Psoas muscle (tissue), 8 donors: ENCODE results near the gene HOXB5. TPM values are rescaled to one million over a fixed set of nuclear protein-coding genes. Genes with fewer than 3 reads are reported as not detected.

Source experiments
- ATAC-seq, 4 donors: fragments of 200-7000 bp; cut with Tn5 transposase; one replicate each; pipeline ENCODE4 v1.9.1; 2020; ENCODE audit warnings: moderate library complexity in 3 of 4, mild to moderate bottlenecking in 2 of 4
- DNase-seq, 2 donors: peaks; one replicate each; pipeline ENCODE4 v3.0.0-alpha.2; 2020
- H3K27ac ChIP-seq: fragments of 200-600 bp; one replicate; pipeline ENCODE4 v1.8.0; 2022
- H3K27me3 ChIP-seq, 3 donors: fragments of 200-600 bp in 1 of 3; one replicate each; pipeline versions ENCODE4 v1.6.1 to v1.8.0; 2013 to 2022; ENCODE audit warnings: low read length in 2 of 3, mild to moderate bottlenecking in 2 of 3, moderate library complexity in 1 of 3; ENCODE audit not compliant: insufficient read depth in 3 of 3
- H3K36me3 ChIP-seq, 2 donors: fragments of 200-600 bp in 1 of 2; one replicate each; pipeline versions ENCODE4 v1.6.1 to v1.8.0; 2013 to 2022; ENCODE audit warnings: low read depth in 1 of 2, mild to moderate bottlenecking in 1 of 2, moderate library complexity in 1 of 2; ENCODE audit not compliant: insufficient read depth in 1 of 2
- H3K4me1 ChIP-seq: fragments of 200-600 bp; one replicate; pipeline ENCODE4 v1.8.0; 2022
- H3K4me3 ChIP-seq: fragments of 200-600 bp; one replicate; pipeline ENCODE4 v1.8.0; 2022; ENCODE audit warnings: mild to moderate bottlenecking
- H3K9me3 ChIP-seq: fragments of 200-600 bp; one replicate; pipeline ENCODE4 v1.8.0; 2022
- WGBS, 3 donors: extraction: QIAGEN DNeasy Blood & Tissue Kit; methylation state at CpG; one replicate each; pipeline versions ENCODE4 v1.1.6 to v1.1.7; 2013; 5-methylcytosine and 5-hydroxymethylcytosine counted together
- intact Hi-C, 2 donors: fragments of 100-400 bp; cut with DNase I; formaldehyde crosslinking; loops; one replicate each; pipeline versions ENCODE4 v1.11.0 to v1.14.2; 2022
- polyA plus RNA-seq, 3 donors: library from polyadenylated mRNA; stranded (reverse); fragments of 200-250 nt; gene quantifications; one replicate each; pipeline ENCODE4 v1.2.3, GENCODE V29; 2013
- total RNA-seq, 4 donors: library from RNA; stranded (reverse); fragmentation: NEBNext Ultra II Directional in 2 of 4; extraction: Animal tissue kit (Norgen Biotek cat#: 25700) in 2 of 4; gene quantifications; one replicate each; pipeline versions ENCODE4 v1.2.1 to v1.2.4, GENCODE V29; 2021 to 2023
- TF ChIP-seq, protein P1 (sequence below): fragments of 200-600 bp; IDR thresholded peaks from one replicate; pipeline ENCODE4 v1.8.0; 2022; ENCODE audit warnings: antibody characterized with exemption
- donor health status: healthy with polysubstance abuse.
- donor health status: DM: no; HTN: no; CAD: no; lungs with moderate emphysema.
- donor health status: Bipolar disorder and iron deficiency.
- donor health status: healthy.
- donor health status: DM: yes; HTN: yes; CAD: no.
- donor health status: DM: no; HTN: no; CAD: no.
- donor health status: DM: no; HTN: no; CAD: no.
- donor health status: DM: yes; HTN: yes; CAD: no.

The HOXB5 gene
- total and polyA plus RNA-seq, 7 donors = 0.03 to 0.71 (median 0.20) TPM; not detected in 1

DNA sequence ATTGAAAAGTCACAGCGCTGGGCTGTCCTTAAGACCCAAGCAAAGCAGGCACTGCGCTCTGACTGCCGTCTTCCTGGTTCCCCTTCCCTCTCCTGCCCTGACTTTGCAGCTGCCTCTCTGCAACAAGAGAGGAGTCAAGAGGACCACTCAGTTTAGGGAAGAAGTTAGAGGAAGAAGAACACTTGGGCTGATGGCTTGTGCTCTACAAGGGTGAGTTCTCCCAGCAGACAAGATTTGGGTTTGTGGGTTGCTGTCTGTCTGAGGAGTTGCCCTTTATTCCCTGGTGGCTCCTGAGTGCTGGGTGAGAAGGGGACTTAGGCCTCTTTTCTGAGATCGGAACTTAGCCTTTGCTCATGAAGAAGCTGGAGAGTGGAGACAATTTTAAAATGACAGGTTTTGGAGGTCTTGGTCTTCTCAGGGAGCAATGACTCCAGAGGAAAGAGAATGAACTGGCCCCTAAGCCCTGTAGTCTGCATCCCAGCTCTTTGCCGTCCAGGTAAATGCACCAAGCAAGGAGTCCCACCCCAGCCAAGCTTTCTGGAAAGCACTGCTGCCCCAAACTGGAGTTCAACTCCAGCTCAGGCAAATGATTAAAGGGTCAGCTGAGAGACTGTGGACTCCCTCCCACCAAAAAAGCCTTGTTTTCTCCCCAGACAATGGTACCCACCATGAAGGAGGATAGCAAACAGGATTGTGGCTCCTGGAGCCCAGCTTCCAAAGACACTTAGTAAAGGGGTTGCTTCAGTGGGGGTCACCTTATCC lies 35.3 kb upstream of the HOXB5 start:
- TF ChIP-seq, protein P1, sequence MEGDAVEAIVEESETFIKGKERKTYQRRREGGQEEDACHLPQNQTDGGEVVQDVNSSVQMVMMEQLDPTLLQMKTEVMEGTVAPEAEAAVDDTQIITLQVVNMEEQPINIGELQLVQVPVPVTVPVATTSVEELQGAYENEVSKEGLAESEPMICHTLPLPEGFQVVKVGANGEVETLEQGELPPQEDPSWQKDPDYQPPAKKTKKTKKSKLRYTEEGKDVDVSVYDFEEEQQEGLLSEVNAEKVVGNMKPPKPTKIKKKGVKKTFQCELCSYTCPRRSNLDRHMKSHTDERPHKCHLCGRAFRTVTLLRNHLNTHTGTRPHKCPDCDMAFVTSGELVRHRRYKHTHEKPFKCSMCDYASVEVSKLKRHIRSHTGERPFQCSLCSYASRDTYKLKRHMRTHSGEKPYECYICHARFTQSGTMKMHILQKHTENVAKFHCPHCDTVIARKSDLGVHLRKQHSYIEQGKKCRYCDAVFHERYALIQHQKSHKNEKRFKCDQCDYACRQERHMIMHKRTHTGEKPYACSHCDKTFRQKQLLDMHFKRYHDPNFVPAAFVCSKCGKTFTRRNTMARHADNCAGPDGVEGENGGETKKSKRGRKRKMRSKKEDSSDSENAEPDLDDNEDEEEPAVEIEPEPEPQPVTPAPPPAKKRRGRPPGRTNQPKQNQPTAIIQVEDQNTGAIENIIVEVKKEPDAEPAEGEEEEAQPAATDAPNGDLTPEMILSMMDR = no peak
- WGBS, 3 donors = 27 to 37% (median 34%) methylated on average over 5 of the region's 5 CpGs

DNA sequence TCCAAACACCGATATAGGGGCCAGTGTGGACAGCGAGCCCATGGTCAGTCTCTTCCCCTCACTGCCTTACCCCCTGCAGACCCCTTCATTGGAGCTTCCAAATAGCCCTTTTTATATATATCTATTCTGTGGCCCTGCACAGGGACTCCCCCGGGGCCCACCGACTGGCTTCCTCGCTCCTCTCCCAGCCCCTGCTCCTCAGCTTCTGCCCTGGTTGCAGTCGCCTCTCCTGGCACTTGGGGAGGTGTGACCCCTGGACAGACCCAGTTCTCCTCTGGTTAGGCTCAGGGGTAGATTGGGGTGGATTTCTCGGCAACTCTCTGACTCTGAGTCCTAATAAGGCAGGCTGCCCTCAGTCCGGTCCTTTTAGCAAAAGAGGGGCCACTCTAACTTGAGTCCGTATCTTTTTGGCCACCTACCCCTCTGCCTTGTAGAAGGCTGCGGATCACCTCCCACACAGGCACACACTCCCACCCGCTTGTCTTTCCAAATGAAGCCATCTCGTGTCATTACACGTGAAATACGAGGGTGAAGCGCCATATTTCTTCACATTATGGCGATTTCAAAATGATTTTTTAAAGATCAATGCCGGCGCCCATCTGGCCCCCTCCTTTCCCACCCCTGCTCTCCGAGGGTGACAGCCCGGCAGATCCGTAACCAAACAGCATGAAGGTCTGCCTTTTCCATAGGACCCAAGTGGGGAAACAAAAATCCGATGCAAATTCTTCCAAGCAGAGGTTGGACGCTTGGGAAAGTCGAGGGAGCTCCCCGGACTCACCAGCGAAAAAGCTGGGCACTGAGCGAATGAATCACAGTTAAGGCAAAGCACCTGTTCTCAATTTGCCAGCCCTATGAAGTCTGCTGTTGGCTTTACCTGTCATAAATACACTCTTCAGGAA lies 34.3 kb upstream of the HOXB5 start:
- Histone ChIP-seq H3K27me3 (peaks cover 0 to 99% (median 62%) of the 10 kb centered on the region in 3 donors), H3K27ac (no peak overlapping the region), H3K9me3 (no peaks in the 10 kb centered on the region), H3K4me1 (peaks cover 20% of the 10 kb centered on the region), H3K36me3 (no peaks in the 10 kb centered on the region), H3K4me3 (no peak overlapping the region)
- DNase-seq (no peak), ATAC-seq (no peak)
- 20 to 24% (median 22%) methylated on average over 27 of the region's 27 CpGs for WGBS, 3 donors
- intact Hi-C loops = no loop called here
- TF ChIP-seq, protein P1 = no peak

More for the DNA sequence above, 35.3 kb upstream of the HOXB5 start:
- no peaks in the 10 kb centered on the region for H3K36me3 ChIP-seq
- intact Hi-C loops = no loop called here
- H3K9me3 ChIP-seq = no peaks in the 10 kb centered on the region
- peaks cover 3 to 99% (median 62%) of the 10 kb centered on the region in 3 donors for H3K27me3 ChIP-seq
- H3K27ac ChIP-seq = no peak overlapping the region
- ATAC-seq (no peak), DNase-seq (no peak)
- no peak overlapping the region for H3K4me3 ChIP-seq
- H3K4me1 ChIP-seq = peaks cover 20% of the 10 kb centered on the region

DNA sequence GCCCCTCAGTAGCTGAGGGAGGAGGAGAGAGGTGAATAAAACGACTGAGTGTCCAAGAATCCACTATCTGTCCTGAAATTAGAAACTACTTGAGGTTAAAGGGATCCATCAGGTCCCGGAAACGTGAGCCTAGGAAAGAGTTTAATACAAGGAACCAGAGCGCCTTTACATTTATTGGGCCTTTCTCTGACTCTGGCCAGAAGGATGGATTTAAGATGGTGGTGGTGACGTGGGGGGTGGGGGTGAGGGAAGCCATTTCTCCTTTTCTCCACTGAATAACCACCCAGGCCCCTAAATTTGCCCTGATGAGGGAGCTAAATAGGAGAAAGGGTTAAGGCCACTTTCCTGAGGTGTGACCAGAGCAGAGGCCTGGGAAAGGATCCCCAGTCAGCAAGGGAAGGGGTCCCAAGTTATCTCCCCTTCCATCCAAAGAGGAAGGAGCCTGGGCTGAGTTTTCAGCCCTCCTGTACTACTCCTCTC lies 33.6 kb upstream of the HOXB5 start:
- peaks cover 20% of the 10 kb centered on the region for H3K4me1 ChIP-seq
- H3K27ac ChIP-seq = no peak overlapping the region
- H3K27me3 ChIP-seq = peaks cover 0 to 99% (median 61%) of the 10 kb centered on the region in 3 donors
- ATAC-seq (no peak), DNase-seq (no peak)
- H3K4me3 ChIP-seq = no peak overlapping the region
- TF ChIP-seq, protein P1 = no peak
- no peaks in the 10 kb centered on the region for H3K36me3 ChIP-seq
- WGBS, 3 donors = 28 to 31% (median 28%) methylated on average over 5 of the region's 5 CpGs
- intact Hi-C loops = no loop called here
- H3K9me3 ChIP-seq = no peaks in the 10 kb centered on the region

DNA sequence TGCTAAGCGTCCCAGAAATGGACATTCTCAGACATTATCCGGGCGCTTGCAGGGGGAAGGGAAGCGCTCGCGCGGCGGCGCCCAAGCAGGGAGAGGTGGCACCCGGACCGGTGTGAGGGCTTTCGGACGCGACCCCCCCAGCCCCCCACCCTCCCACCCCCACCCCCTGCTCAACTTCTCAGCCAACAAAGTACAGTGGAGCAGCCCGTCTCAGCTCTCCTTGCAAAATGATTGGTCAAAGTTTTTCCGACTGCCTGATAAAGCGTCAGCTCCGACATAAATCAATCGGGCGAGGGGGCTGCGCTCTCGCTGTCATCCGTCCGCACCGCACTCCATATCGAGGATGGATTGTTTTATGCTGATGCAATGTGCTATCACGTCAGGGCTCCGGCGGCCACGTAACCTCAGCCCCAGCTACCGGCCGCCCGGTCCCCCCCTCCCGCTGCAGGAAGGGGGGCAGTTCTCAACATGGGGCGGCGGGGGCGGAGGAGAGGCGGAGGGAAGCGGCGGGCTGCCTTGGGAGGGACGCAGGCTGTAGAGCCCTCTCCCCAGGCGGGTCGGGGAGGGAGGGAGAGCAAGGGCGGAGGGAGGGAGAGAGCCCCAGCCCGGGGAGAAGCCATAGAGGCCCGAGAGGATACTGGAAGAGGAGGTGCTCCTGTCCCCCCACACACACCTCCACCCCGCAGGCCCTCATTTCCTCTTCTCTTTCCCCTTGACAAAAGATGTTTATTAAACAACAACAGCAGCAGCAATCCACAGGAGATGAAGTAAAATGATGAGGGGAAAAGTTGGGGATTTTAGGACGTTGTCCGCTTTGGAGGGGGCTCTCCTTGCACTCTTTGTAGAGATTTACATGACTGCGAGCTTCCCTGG lies 32.9 kb upstream of the HOXB5 start, which contains the start of gene HOXB9:
HOXB9 (minus strand) TSS at position 114 of the 873 bp plus-strand sequence; CDS start at position 25, 89 bp downstream.
- no peaks in the 10 kb centered on the region for H3K9me3 ChIP-seq
- H3K36me3 ChIP-seq = no peaks in the 10 kb centered on the region
- peaks cover 0 to 99% (median 62%) of the 10 kb centered on the region in 3 donors for H3K27me3 ChIP-seq
- TF ChIP-seq, protein P1 = no peak
- ATAC-seq (peak in 2 of 4 donors; percentile 10 to 38), DNase-seq (no peak)
- intact Hi-C loops = no loop called here
- H3K4me3 ChIP-seq = peak within 1 kb of the TSS; percentile 62
- H3K27ac ChIP-seq = no peak within 1 kb of the TSS
- 1 to 2% (median 1%) methylated on average over 41 to 50 of the region's 50 CpGs for WGBS, 3 donors
- peaks cover 20% of the 10 kb centered on the region for H3K4me1 ChIP-seq
